ENCODE data around the gene RAD51B.

RAD51B gene

GRCh38 chr14:68315081-68315480, 495.5 kb downstream of the RAD51B start:
- DNase-seq: no peak

DNA sequence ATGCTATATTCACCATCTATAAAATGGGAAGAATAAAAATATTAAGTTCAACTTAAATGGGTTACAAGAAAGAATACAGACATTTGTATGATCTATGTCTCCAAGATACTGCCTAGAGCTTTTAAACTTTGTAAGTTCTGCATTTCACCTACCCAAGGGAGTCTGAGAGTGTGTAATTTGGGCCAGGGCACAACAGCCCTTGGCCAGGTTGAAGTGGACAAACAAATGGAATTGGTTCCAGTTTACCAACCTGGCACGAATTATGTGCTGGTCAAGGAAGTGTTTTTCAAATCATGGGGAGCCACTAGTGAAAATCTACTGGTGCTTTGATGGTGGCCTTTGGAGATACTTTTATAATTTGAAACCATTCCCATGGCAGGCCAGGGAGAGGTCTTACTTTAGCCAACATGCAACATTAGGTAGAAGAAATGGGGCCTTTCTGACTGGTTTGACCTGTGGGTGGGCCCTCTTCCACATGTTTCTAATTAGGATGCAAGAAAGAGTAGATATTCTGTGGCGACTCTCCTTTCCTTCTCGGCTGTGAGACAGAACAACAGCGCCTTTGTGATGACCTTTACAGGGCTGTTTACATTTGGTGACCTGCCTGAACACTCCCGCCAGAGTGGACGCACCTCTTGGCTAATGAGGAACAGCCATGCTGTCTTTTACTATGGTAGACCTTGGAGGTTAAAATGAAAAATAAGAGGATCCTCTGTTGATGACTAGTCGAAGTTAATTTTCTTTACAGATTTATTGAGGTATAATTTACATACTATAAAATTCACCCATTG, 496.7 kb downstream of the RAD51B start:
- DNase-seq: no peak

DNA sequence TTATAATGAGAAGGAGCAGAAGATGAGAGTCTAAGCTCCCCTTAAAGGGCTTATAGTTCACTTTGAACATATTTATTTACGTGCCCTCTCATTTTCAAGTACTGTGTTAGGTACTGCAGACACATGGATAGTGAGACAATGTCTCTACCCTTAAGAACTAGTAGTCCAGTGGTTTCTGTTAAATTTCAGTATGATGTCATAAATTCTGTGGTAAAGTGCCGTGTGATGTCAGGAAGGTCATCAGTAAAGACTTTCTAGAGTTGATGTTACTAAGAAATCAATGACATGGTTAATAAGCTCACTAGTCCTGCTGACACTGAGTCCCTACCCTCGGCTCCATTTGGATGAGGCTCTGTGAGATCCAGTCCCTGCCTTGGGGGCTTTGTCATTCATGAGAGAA, 497.7 kb downstream of the RAD51B start:
- DNase-seq: no peak

- DNase-seq: no peak
These were observed 499.2 kb downstream of the RAD51B start for GRCh38 chr14:68318828-68319227.

GRCh38 chr14:68320495-68320894, 500.9 kb downstream of the RAD51B start:
- DNase-seq: no peak

DNA sequence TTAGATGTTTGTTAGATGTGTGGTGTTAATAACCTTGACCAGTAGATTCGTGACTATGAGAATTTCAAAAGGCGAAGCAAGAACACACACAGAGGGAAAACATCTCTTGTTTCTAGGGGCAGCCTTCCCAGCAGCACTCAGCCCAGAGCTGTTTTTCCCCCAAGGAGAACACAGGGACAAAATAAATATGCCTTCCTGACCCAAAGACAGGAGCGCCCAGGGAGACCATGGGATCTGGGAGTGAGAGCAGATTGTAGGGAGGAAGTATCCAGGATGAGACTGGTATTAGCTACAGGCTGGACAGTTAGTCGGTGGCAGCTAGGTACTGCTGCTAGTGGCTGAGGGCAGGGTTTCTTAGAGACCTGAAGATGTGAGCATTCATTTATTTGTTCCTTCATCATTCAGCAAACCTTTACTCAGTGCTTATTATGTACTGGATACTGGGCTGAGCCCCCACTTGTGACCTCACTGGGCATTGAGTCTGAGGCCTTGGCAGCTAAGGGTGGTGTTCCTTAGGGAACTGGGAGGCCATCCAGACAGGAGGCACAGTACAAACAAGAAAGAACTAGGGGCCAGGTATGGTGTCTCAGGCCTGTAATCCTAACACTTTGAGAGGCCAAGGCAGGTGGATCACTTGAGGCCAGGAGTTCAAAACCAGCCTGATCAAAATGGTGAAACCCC, 503.5 kb downstream of the RAD51B start:
- DNase-seq: no peak

GRCh38 chr14:68325267-68325807, 505.8 kb downstream of the RAD51B start:
- no peak for DNase-seq

GRCh38 chr14:68327231-68327630, 507.7 kb downstream of the RAD51B start:
- no peak for DNase-seq

GRCh38 chr14:68328509-68328908, 508.9 kb downstream of the RAD51B start:
- DNase-seq: no peak

DNA sequence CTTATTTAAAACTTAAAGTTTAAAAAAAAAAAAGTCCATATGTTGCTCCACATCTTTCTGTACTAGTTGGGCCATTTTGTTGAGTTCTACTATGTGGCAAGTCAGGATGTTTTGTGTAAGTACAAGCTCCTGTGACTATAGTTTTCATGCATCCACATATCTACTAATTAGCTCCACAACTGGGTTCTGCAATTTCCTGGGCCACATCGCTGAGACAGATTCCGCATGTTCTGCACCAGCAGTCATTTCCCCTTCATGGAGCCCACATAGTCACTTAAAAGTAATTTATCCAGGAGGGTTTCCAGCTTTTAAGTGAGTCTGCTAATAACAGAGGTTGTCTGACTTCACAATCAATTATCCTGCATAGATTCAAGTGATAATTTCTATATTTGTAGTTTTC, 511.8 kb downstream of the RAD51B start:
- DNase-seq: no peak

- no peak for DNase-seq
These were observed 512.4 kb downstream of the RAD51B start for GRCh38 chr14:68331991-68332390.

DNA sequence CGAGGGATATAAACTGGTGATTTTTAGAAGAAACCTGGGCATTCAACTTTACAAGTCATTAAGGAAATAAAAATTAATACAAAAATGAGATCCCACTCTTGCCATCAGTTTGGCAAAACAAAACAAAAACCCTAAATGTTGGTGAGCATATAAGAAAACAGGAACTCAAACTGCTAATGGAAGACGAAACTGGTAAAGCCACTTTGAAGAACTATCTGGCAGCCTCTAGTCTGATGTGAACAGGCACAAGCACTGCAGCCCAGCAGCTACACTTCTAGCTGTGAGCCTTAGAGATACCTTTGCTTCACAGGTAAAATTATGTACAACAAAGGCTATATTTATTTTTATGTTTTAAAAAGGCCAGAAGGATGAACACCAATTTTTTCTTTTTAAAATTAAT, 513.7 kb downstream of the RAD51B start:
- DNase-seq: no peak

- DNase-seq: no peak
These were observed 515.7 kb downstream of the RAD51B start for GRCh38 chr14:68335312-68335711.

DNA sequence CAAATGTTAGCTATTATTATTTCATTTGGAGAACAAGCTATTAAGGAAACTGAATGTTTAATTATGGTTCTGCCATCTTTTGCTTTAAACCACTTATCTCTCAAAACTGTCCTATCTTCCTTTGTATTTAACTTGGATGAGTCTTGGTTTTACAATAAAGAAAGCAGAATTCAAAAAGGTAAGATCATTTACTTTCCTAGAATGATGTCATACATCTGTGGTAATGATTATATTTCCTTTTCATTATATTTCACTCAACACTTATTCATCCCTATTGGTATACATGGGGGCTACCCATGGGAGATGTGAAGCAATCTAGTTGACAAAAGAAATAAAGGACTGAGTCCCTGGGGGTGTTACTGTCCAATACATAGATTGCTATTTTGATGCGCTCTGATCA, 516.6 kb downstream of the RAD51B start:
- DNase-seq: no peak

- no peak for DNase-seq
These were observed 517.7 kb downstream of the RAD51B start for GRCh38 chr14:68337279-68337678.

GRCh38 chr14:68340262-68340661, 520.7 kb downstream of the RAD51B start:
- DNase-seq: no peak

DNA sequence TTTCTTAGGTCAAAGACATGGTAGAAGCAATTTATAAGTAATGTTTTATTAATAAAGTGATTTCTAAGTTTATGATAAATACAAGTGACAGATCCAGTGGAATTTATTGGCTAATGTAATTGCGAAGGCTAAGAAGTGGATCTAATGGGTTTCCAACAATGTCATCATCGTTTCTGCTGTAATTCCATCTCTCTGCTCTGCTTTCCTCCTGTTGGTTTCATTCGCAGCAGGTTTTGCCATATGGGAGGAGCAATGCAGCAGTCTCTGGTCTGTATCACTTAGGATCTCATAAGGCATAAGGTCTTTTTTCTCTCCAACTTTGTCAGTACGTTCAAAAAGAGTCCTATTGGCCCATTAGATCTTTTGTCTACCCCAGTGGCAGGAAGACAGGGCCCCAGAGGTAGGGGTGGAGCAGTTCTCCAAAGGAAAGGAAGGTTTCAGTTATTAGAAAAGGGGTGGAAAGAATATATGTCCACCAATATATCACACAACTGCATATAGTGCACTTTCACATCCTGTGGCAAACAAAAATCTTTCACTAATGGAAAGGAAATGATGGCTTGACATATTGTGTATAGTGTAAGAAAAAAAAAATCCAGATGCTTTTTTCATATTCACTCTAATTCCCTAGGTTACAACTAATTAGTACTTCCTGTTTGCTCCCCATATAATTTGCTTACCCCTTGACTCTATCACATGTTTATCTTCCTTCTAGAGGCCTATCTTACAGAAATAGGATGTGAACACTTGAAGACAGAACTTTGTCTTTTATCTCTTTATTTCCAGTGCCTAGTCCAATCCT, 522.0 kb downstream of the RAD51B start:
- DNase-seq: no peak

GRCh38 chr14:68342216-68342763, 522.7 kb downstream of the RAD51B start:
- DNase-seq: no peak

- no peak for DNase-seq
These were observed 524.0 kb downstream of the RAD51B start for GRCh38 chr14:68343534-68344118.

- DNase-seq: no peak
These were observed 526.2 kb downstream of the RAD51B start for GRCh38 chr14:68345738-68346137.

GRCh38 chr14:68346556-68347343, 527.2 kb downstream of the RAD51B start:
- no peak for DNase-seq
